SK-N-SH (cell line): ENCODE data around the gene ZSCAN16. TPM values are rescaled to one million over a fixed set of nuclear protein-coding genes. Genes with fewer than 3 reads are reported as not detected.

Experiments used
- CTCF ChIA-PET: fragments of 300-600, 350-600 bp; formaldehyde crosslinking; extraction: SDS; loops from one replicate; lab custom pipeline; 2021; lab: Yijun Ruan, JAX
- POLR2A ChIA-PET: fragments of 350-600 bp; sonication (Branson Sonifier 250); formaldehyde crosslinking; extraction: SDS; loops from one replicate; lab custom pipeline; 2020; ENCODE audit warnings: antibody characterized with exemption, inconsistent platforms; lab: Yijun Ruan, JAX
- DNase-seq: peaks from one replicate; pipeline ENCODE4 v3.0.0; 2012
- H2AFZ ChIP-seq: fragments of 200-600 bp; sonication (generic); 2 replicates; pipeline ENCODE4 v1.8.1; 2016; ENCODE audit warnings: antibody characterized with exemption, mild to moderate bottlenecking, low read depth
- H3F3A ChIP-seq: fragments of 200-600 bp; sonication (generic); replicated peaks from 2 replicates; pipeline ENCODE3; 2016; ENCODE audit warnings: antibody characterized with exemption, mild to moderate bottlenecking; ENCODE audit not compliant: insufficient read depth
- H3K27ac ChIP-seq, 2 experiments: fragments of 200-500 bp in 1 of 2; fragments of 200-600 bp in 1 of 2; sonication (Bioruptor generic) in 1 of 2; sonication (generic), shearing (Covaris generic) in 1 of 2; 2 replicates each; pipeline versions ENCODE4 v1.5.1 to v1.6.1; 2014 to 2016; ENCODE audit warnings: low read depth in 2 of 2, inconsistent platforms in 1 of 2, low read length in 1 of 2, mild to moderate bottlenecking in 1 of 2, mixed read lengths in 1 of 2
- H3K27me3 ChIP-seq: fragments of 200-600 bp; sonication (generic), shearing (Covaris generic); 2 replicates; pipeline ENCODE4 v1.6.1; 2016; ENCODE audit warnings: mixed run types; ENCODE audit not compliant: insufficient read depth
- H3K36me3 ChIP-seq, 2 experiments: fragments of 200-500 bp in 1 of 2; fragments of 200-600 bp in 1 of 2; sonication (Bioruptor generic) in 1 of 2; sonication (generic) in 1 of 2; replicated peaks in 1 of 2; 2 replicates each; pipeline versions ENCODE3 to v1.5.1; 2014 to 2016; ENCODE audit warnings: low read length in 1 of 2, mild to moderate bottlenecking in 1 of 2; ENCODE audit not compliant: insufficient read depth in 2 of 2, control insufficient read depth in 1 of 2
- H3K4me1 ChIP-seq, 2 experiments: fragments of 200-500 bp in 1 of 2; fragments of 200-600 bp in 1 of 2; sonication (Bioruptor generic) in 1 of 2; sonication (generic), shearing (Covaris generic) in 1 of 2; 2 replicates each; pipeline versions ENCODE4 v1.5.1 to v1.6.1; 2014 to 2016; ENCODE audit warnings: low read depth in 1 of 2, low read length in 1 of 2, mixed run types in 1 of 2; ENCODE audit not compliant: insufficient read depth in 2 of 2, control insufficient read depth in 1 of 2
- H3K4me2 ChIP-seq: fragments of 200-600 bp; sonication (generic), shearing (Covaris generic); 2 replicates; pipeline ENCODE4 v1.6.1; 2017; ENCODE audit warnings: mixed run types
- H3K4me3 ChIP-seq, 2 experiments: fragments of 200-500 bp in 1 of 2; fragments of 200-600 bp in 1 of 2; sonication (Bioruptor generic) in 1 of 2; sonication (generic), shearing (Covaris generic) in 1 of 2; 2 replicates each; pipeline versions ENCODE4 v1.5.1 to v1.8.1; 2014 to 2016; ENCODE audit warnings: low read depth in 2 of 2, inconsistent platforms in 1 of 2, low read length in 1 of 2, mild to moderate bottlenecking in 1 of 2, mixed read lengths in 1 of 2, moderate library complexity in 1 of 2
- H3K79me2 ChIP-seq: fragments of 200-600 bp; sonication (generic); 2 replicates; pipeline ENCODE4 v1.8.1; 2017; ENCODE audit warnings: mild to moderate bottlenecking; ENCODE audit not compliant: insufficient read depth
- H3K9ac ChIP-seq: fragments of 200-600 bp; sonication (generic); 2 replicates; pipeline ENCODE4 v1.6.1; 2017; ENCODE audit warnings: mixed run types
- H3K9me2 ChIP-seq: fragments of 200-600 bp; sonication (generic); 2 replicates; pipeline ENCODE4 v1.6.1; 2017; ENCODE audit warnings: mixed run types
- H3K9me3 ChIP-seq: fragments of 200-600 bp; sonication (generic); 2 replicates; pipeline ENCODE4 v1.6.1; 2017; ENCODE audit warnings: mixed run types, mild to moderate bottlenecking, moderate library complexity
- H4K20me1 ChIP-seq: fragments of 200-600 bp; sonication (generic); 2 replicates; pipeline ENCODE4 v1.6.1; 2017; ENCODE audit warnings: mild to moderate bottlenecking, mixed run types; ENCODE audit not compliant: insufficient read depth
- FOXJ3 ChIP-seq: sonication (generic); formaldehyde crosslinking; IDR thresholded peaks from 2 replicates; pipeline ENCODE4 v1.5.1; 2020; ENCODE audit warnings: mild to moderate bottlenecking, missing genetic modification reagents
- GATA2 ChIP-seq: sonication (generic); formaldehyde crosslinking; IDR thresholded peaks from 2 replicates; pipeline ENCODE4 v1.5.0; 2020; ENCODE audit warnings: mild to moderate bottlenecking, missing genetic modification reagents
- NRF1 ChIP-seq: IDR thresholded peaks from 2 replicates; pipeline ENCODE4 v1.6.1; 2012; ENCODE audit warnings: low read depth, mild to moderate bottlenecking, low read length
- RAD21 ChIP-seq: IDR thresholded peaks from 2 replicates; pipeline ENCODE4 v1.6.1; 2012; ENCODE audit warnings: mild to moderate bottlenecking, low read length
- RXRA ChIP-seq: IDR thresholded peaks from 2 replicates; pipeline ENCODE4 v1.4.0; 2012; ENCODE audit warnings: low read depth, mild to moderate bottlenecking, borderline replicate concordance
- SMC3 ChIP-seq: IDR thresholded peaks from 2 replicates; pipeline ENCODE4 v1.6.1; 2012; ENCODE audit warnings: low read depth, low read length, improper control_type of control experiment
- TAF1 ChIP-seq: IDR thresholded peaks from 2 replicates; pipeline ENCODE4 v1.6.1; 2012; ENCODE audit warnings: low read depth, mild to moderate bottlenecking, low read length, moderate library complexity, borderline replicate concordance
- TCF12 ChIP-seq: IDR thresholded peaks from 2 replicates; pipeline ENCODE4 v1.4.0; 2012
- YY1 ChIP-seq: IDR thresholded peaks from 2 replicates; pipeline ENCODE4 v1.4.0; 2012; ENCODE audit warnings: low read depth, mild to moderate bottlenecking
- WGBS: methylation state at CpG from one replicate; pipeline ENCODE4 v1.1.6; 2017; ENCODE audit warnings: low lambda C conversion rate; 5-methylcytosine and 5-hydroxymethylcytosine counted together
- polyA plus RNA-seq, 3 experiments: library from polyadenylated mRNA; depleted of rRNA; stranded (reverse); fragments of >200 nt; gene quantifications; 2 replicates each; pipeline ENCODE4 v1.2.3, GENCODE V29; 2012
- TF ChIP-seq, protein P1 (sequence below): IDR thresholded peaks from 2 replicates; pipeline ENCODE4 v1.4.0; 2012; ENCODE audit warnings: low read depth, borderline replicate concordance
- TF ChIP-seq, protein P2 (sequence below): IDR thresholded peaks from 2 replicates; pipeline ENCODE4 v1.6.1; 2012; ENCODE audit warnings: mild to moderate bottlenecking, low read depth, low read length, moderate library complexity
- TF ChIP-seq, protein P3 (sequence below): fragments of 150-350 bp; IDR thresholded peaks from 2 replicates; pipeline ENCODE4 v1.6.1; 2017; ENCODE audit warnings: antibody characterized with exemption, low read length, low read depth, borderline replicate concordance
- TF ChIP-seq, protein P4 (sequence below): IDR thresholded peaks from 2 replicates; pipeline ENCODE4; 2012
- TF ChIP-seq, protein P5 (sequence below): fragments of 200-600 bp; sonication (generic); IDR thresholded peaks from 2 replicates; pipeline ENCODE4 v1.6.1; 2017; ENCODE audit warnings: antibody characterized with exemption, mild to moderate bottlenecking, moderate library complexity

The ZSCAN16 gene
- polyA plus RNA-seq, 1 of the 3 experiments (the other 2 are of a cell fraction), result 3.7 TPM

DNA sequence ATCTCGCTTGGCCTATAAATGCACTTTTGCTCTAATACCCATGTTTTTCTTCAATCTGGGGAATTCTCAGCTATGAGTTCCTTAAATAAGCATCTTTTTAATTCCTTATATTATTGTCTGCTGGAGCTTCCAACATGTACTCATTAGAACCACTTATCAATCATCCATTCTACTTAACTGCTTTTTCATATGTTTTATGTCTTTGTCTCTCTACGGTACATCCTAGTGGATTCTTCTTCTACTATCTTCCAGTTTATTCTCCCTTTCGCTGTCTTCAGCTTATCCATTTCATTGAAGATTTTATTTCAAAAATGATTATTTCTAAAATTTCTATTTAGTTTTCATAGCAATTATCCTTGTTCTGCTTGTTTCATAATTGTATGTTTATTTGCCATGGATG is 12.4 kb upstream of the ZSCAN16 start:
- POLR2A ChIA-PET, result no interaction called here
- Histone ChIP-seq H4K20me1 (no peaks in the 10 kb centered on the region), H3K9me2 (no peaks in the 10 kb centered on the region), H3K9ac (no peak overlapping the region), H3K27me3 (no peaks in the 10 kb centered on the region), H2AFZ (no peak overlapping the region), H3K9me3 (no peaks in the 10 kb centered on the region), H3K4me2 (no peak overlapping the region), H3K4me3 (no peak overlapping the region), H3K36me3 (peaks cover 18 to 25% of the 10 kb centered on the region in 2 experiments), H3K27ac (no peak overlapping the region), H3K4me1 (no peaks in the 10 kb centered on the region), H3K79me2 (no peaks in the 10 kb centered on the region), H3F3A (no peaks in the 10 kb centered on the region)
- TF ChIP-seq TCF12 (no peak), GATA2 (CRISPR knock-in tag) (no peak), RAD21 (no peak)
- WGBS, result 95% methylated on average over 3 of the region's 3 CpGs
- CTCF ChIA-PET, result interaction anchor here (0.9 kb wide), 2 partner anchors 11 to 16 kb away, joined by 3 read pairs; no protein-coding TSS in a partner anchor
- DNase-seq, result no peak

DNA sequence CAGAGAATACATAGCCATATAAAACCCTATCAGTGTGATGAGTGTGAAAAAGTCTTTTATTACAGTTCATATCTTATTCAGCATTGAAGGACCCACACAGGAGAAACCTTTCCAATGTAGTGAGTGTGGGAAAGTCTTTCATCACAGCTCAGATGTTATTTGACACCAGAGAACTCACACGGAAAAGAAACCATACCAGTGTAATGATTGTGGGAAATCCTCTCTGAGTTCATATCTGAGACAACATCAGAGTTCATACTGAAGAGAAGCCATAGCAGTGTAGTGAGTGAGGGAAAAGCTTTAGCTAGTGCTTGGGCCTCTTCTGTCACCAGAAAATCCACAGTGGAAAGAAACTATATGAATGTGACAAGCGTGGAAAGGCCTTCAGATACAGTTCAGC is 8.6 kb upstream of the ZSCAN16 start:
- Histone ChIP-seq H3K4me3 (no peak overlapping the region), H3K9ac (no peak overlapping the region), H3K4me2 (no peak overlapping the region), H3F3A (no peaks in the 10 kb centered on the region), H3K79me2 (no peaks in the 10 kb centered on the region), H2AFZ (no peak overlapping the region), H3K27me3 (no peaks in the 10 kb centered on the region), H3K36me3 (peaks cover 43 to 58% of the 10 kb centered on the region in 2 experiments), H3K9me3 (no peaks in the 10 kb centered on the region), H3K27ac (no peak overlapping the region), H3K4me1 (no peaks in the 10 kb centered on the region), H4K20me1 (no peaks in the 10 kb centered on the region), H3K9me2 (no peaks in the 10 kb centered on the region)
- ChIA-PET CTCF (interaction anchor here (0.8 to 1.2 kb wide), 3 partner anchors 10 to 240 kb away, joined by 3 to 4 read pairs (median 3); no protein-coding TSS in a partner anchor), POLR2A (interaction anchor here (1.9 kb wide), 1 partner anchor 11 kb away, joined by 4 read pairs; no protein-coding TSS in a partner anchor)
- DNase-seq, result no peak
- WGBS, result 92% methylated on average over 2 of the region's 2 CpGs
- TF ChIP-seq, protein P1, sequence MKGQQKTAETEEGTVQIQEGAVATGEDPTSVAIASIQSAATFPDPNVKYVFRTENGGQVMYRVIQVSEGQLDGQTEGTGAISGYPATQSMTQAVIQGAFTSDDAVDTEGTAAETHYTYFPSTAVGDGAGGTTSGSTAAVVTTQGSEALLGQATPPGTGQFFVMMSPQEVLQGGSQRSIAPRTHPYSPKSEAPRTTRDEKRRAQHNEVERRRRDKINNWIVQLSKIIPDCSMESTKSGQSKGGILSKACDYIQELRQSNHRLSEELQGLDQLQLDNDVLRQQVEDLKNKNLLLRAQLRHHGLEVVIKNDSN, result no peak
- TF ChIP-seq GATA2 (CRISPR knock-in tag), result no peak
- TF ChIP-seq, protein P2, sequence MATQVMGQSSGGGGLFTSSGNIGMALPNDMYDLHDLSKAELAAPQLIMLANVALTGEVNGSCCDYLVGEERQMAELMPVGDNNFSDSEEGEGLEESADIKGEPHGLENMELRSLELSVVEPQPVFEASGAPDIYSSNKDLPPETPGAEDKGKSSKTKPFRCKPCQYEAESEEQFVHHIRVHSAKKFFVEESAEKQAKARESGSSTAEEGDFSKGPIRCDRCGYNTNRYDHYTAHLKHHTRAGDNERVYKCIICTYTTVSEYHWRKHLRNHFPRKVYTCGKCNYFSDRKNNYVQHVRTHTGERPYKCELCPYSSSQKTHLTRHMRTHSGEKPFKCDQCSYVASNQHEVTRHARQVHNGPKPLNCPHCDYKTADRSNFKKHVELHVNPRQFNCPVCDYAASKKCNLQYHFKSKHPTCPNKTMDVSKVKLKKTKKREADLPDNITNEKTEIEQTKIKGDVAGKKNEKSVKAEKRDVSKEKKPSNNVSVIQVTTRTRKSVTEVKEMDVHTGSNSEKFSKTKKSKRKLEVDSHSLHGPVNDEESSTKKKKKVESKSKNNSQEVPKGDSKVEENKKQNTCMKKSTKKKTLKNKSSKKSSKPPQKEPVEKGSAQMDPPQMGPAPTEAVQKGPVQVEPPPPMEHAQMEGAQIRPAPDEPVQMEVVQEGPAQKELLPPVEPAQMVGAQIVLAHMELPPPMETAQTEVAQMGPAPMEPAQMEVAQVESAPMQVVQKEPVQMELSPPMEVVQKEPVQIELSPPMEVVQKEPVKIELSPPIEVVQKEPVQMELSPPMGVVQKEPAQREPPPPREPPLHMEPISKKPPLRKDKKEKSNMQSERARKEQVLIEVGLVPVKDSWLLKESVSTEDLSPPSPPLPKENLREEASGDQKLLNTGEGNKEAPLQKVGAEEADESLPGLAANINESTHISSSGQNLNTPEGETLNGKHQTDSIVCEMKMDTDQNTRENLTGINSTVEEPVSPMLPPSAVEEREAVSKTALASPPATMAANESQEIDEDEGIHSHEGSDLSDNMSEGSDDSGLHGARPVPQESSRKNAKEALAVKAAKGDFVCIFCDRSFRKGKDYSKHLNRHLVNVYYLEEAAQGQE, result no peak
- TF ChIP-seq, protein P3, sequence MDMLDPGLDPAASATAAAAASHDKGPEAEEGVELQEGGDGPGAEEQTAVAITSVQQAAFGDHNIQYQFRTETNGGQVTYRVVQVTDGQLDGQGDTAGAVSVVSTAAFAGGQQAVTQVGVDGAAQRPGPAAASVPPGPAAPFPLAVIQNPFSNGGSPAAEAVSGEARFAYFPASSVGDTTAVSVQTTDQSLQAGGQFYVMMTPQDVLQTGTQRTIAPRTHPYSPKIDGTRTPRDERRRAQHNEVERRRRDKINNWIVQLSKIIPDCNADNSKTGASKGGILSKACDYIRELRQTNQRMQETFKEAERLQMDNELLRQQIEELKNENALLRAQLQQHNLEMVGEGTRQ, result no peak
- TF ChIP-seq, protein P4, sequence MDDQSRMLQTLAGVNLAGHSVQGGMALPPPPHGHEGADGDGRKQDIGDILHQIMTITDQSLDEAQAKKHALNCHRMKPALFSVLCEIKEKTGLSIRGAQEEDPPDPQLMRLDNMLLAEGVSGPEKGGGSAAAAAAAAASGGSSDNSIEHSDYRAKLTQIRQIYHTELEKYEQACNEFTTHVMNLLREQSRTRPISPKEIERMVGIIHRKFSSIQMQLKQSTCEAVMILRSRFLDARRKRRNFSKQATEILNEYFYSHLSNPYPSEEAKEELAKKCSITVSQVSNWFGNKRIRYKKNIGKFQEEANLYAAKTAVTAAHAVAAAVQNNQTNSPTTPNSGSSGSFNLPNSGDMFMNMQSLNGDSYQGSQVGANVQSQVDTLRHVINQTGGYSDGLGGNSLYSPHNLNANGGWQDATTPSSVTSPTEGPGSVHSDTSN, result no peak
- TF ChIP-seq FOXJ3 (CRISPR knock-in tag), result no peak
- TF ChIP-seq, protein P5, sequence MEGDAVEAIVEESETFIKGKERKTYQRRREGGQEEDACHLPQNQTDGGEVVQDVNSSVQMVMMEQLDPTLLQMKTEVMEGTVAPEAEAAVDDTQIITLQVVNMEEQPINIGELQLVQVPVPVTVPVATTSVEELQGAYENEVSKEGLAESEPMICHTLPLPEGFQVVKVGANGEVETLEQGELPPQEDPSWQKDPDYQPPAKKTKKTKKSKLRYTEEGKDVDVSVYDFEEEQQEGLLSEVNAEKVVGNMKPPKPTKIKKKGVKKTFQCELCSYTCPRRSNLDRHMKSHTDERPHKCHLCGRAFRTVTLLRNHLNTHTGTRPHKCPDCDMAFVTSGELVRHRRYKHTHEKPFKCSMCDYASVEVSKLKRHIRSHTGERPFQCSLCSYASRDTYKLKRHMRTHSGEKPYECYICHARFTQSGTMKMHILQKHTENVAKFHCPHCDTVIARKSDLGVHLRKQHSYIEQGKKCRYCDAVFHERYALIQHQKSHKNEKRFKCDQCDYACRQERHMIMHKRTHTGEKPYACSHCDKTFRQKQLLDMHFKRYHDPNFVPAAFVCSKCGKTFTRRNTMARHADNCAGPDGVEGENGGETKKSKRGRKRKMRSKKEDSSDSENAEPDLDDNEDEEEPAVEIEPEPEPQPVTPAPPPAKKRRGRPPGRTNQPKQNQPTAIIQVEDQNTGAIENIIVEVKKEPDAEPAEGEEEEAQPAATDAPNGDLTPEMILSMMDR, result no peak
- no peak for TF ChIP-seq NRF1
- no peak for TF ChIP-seq RXRA
- no peak for TF ChIP-seq SMC3
- no peak for TF ChIP-seq TAF1
- no peak for TF ChIP-seq YY1
- TF ChIP-seq, all 33 proteins: peak for 0
